Choroid plexus epithelial cell (primary cell): ENCODE results near the gene TBC1D21.

Experiments
- DNase-seq: peaks from one replicate; pipeline ENCODE4 v3.0.0-alpha.2; 2010; ENCODE audit warnings: low read depth
- H3K4me3 ChIP-seq: 2 replicates; pipeline ENCODE4 v1.5.1; 2011; ENCODE audit warnings: low read depth, mild to moderate bottlenecking, control low read depth, low read length, moderate library complexity
- CTCF ChIP-seq: conservative IDR thresholded peaks from 2 replicates; pipeline ENCODE4 v1.5.1; 2011; ENCODE audit warnings: low read depth, mild to moderate bottlenecking, control low read depth, inconsistent platforms, low read length, moderate library complexity

The TBC1D21 gene

GRCh38 chr15:73845907-73846306 is 27.5 kb upstream of the TBC1D21 start:
- TF ChIP-seq CTCF = no peak
- no peak overlapping the region for H3K4me3 ChIP-seq
- no peak for DNase-seq

- no peak for DNase-seq
- no peak for TF ChIP-seq CTCF
These were observed 23.7 kb upstream of the TBC1D21 start for GRCh38 chr15:73849641-73850040.

GRCh38 chr15:73850228-73850627 is 23.1 kb upstream of the TBC1D21 start:
- H3K4me3 ChIP-seq = no peak overlapping the region
- DNase-seq = no peak
- no peak for TF ChIP-seq CTCF

More at GRCh38 chr15:73849641-73850040, 23.7 kb upstream of the TBC1D21 start:
- no peak overlapping the region for H3K4me3 ChIP-seq

GRCh38 chr15:73851689-73852088 is 21.7 kb upstream of the TBC1D21 start:
- peak; percentile 76 for DNase-seq
- H3K4me3 ChIP-seq = no peak overlapping the region
- no peak for TF ChIP-seq CTCF

- DNase-seq = no peak
- TF ChIP-seq CTCF = no peak
These were observed 20.9 kb upstream of the TBC1D21 start for GRCh38 chr15:73852507-73852906.

GRCh38 chr15:73854265-73854664 is 19.1 kb upstream of the TBC1D21 start:
- H3K4me3 ChIP-seq = no peak overlapping the region
- DNase-seq = no peak
- no peak for TF ChIP-seq CTCF

More at GRCh38 chr15:73852507-73852906, 20.9 kb upstream of the TBC1D21 start:
- no peak overlapping the region for H3K4me3 ChIP-seq

- DNase-seq = no peak
- H3K4me3 ChIP-seq = no peak overlapping the region
- TF ChIP-seq CTCF = no peak
These were observed 16.7 kb upstream of the TBC1D21 start for GRCh38 chr15:73856458-73857192.
